MM.1S (cell line): ENCODE results near the gene SPATS2.

Experiments used
- CTCF ChIP-seq: fragments of 300-600 bp; sonication (generic); IDR thresholded peaks from 2 replicates; pipeline ENCODE4 v1.5.1; 2016; ENCODE audit warnings: antibody characterized with exemption, low read length, mixed read lengths
- EZH2 ChIP-seq: fragments of 300-600 bp; sonication (generic); optimal IDR thresholded peaks from 2 replicates; pipeline ENCODE3; 2017; ENCODE audit warnings: low read depth, mild to moderate bottlenecking, antibody characterized with exemption, low read length, mixed read lengths
- EZH2phosphoT487 ChIP-seq: fragments of 300-600 bp; sonication (generic); IDR thresholded peaks from 2 replicates; pipeline ENCODE4 v1.6.1; 2018; ENCODE audit warnings: antibody characterized with exemption, low read length

GRCh38 chr12:49560695-49561094 lies 193.4 kb downstream of the SPATS2 start:
- TF ChIP-seq CTCF (no peak), EZH2 (no peak), EZH2phosphoT487 (no peak)
